ENCODE results near the gene SCYGR5. TPM values are rescaled to one million over a fixed set of nuclear protein-coding genes. Genes with fewer than 3 reads are reported as not detected.

The SCYGR5 gene
- total RNA-seq, 1 donor from 2014 or later = not detected

- peaks cover 2% of the 10 kb centered on the region for H3K4me1 Mint-ChIP-seq (ENCODE audit: low read depth)
- TF ChIP-seq, protein P1, sequence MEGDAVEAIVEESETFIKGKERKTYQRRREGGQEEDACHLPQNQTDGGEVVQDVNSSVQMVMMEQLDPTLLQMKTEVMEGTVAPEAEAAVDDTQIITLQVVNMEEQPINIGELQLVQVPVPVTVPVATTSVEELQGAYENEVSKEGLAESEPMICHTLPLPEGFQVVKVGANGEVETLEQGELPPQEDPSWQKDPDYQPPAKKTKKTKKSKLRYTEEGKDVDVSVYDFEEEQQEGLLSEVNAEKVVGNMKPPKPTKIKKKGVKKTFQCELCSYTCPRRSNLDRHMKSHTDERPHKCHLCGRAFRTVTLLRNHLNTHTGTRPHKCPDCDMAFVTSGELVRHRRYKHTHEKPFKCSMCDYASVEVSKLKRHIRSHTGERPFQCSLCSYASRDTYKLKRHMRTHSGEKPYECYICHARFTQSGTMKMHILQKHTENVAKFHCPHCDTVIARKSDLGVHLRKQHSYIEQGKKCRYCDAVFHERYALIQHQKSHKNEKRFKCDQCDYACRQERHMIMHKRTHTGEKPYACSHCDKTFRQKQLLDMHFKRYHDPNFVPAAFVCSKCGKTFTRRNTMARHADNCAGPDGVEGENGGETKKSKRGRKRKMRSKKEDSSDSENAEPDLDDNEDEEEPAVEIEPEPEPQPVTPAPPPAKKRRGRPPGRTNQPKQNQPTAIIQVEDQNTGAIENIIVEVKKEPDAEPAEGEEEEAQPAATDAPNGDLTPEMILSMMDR (IDR thresholded peaks at IDR 0.05; ENCODE audit: unreplicated experiment) = no peak
- H3K27me3 Mint-ChIP-seq = no peaks in the 10 kb centered on the region
- H3K36me3 Mint-ChIP-seq (ENCODE audit: insufficient read depth) = no peaks in the 10 kb centered on the region
- no peak overlapping the region for H3K27ac Mint-ChIP-seq
- DNase-seq (ENCODE audit: low spot score, unreplicated experiment) = no peak
- no peaks in the 10 kb centered on the region for H3K9me3 Mint-ChIP-seq (ENCODE audit: low read depth)
- H3K4me3 Mint-ChIP-seq (ENCODE audit: low read depth) = no peak overlapping the region
Observed at GRCh38 chr2:227674485-227674884, 7.9 kb downstream of the SCYGR5 start.

GRCh38 chr2:227677928-227678327 lies 11.3 kb downstream of the SCYGR5 start:
- no peak for DNase-seq (ENCODE audit: low spot score, unreplicated experiment)
- TF ChIP-seq, protein P1 (IDR thresholded peaks at IDR 0.05; ENCODE audit: unreplicated experiment) = no peak
- Mint-ChIP-seq H3K4me3 (ENCODE audit: low read depth) (no peak overlapping the region), H3K36me3 (ENCODE audit: insufficient read depth) (no peaks in the 10 kb centered on the region), H3K27ac (no peak overlapping the region), H3K27me3 (no peaks in the 10 kb centered on the region), H3K4me1 (ENCODE audit: low read depth) (no peaks in the 10 kb centered on the region), H3K9me3 (ENCODE audit: low read depth) (no peaks in the 10 kb centered on the region)

DNA sequence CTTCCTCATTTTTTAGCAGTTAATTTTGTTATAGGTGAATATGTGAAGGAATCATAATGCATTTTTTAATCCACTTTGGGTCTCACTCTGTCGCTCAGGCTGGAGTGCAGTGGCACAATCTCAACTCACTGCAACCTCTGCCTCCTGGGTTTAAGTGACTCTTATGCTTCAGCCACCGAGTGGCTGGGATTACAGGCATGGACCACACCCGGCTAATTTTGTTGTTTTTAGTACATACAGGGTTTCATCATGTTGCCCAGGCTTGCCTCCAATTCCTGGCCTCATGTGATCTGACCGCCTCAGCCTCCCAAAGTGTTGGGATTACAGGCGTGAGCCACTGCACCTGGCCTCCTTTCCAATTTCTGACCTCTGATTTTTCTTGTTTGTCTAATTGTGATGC lies 17.7 kb downstream of the SCYGR5 start:
- Mint-ChIP-seq H3K27me3 (no peaks in the 10 kb centered on the region), H3K4me1 (ENCODE audit: low read depth) (no peaks in the 10 kb centered on the region), H3K4me3 (ENCODE audit: low read depth) (no peak overlapping the region), H3K27ac (no peak overlapping the region), H3K9me3 (ENCODE audit: low read depth) (no peaks in the 10 kb centered on the region), H3K36me3 (ENCODE audit: insufficient read depth) (peaks cover 4% of the 10 kb centered on the region)
- no peak for DNase-seq (ENCODE audit: low spot score, unreplicated experiment)
- TF ChIP-seq, protein P1 (IDR thresholded peaks at IDR 0.05; ENCODE audit: unreplicated experiment) = no peak

- no peak overlapping the region for H3K27ac Mint-ChIP-seq
- TF ChIP-seq, protein P1 (IDR thresholded peaks at IDR 0.05; ENCODE audit: unreplicated experiment) = no peak
- peaks cover 14% of the 10 kb centered on the region for H3K36me3 Mint-ChIP-seq (ENCODE audit: insufficient read depth)
- H3K4me1 Mint-ChIP-seq (ENCODE audit: low read depth) = no peaks in the 10 kb centered on the region
- no peaks in the 10 kb centered on the region for H3K9me3 Mint-ChIP-seq (ENCODE audit: low read depth)
- DNase-seq (ENCODE audit: low spot score, unreplicated experiment) = no peak
- no peak overlapping the region for H3K4me3 Mint-ChIP-seq (ENCODE audit: low read depth)
- H3K27me3 Mint-ChIP-seq = no peaks in the 10 kb centered on the region
Observed at GRCh38 chr2:227687189-227687588, 20.6 kb downstream of the SCYGR5 start.

- Mint-ChIP-seq H3K36me3 (ENCODE audit: insufficient read depth) (peaks cover 47% of the 10 kb centered on the region), H3K4me3 (ENCODE audit: low read depth) (no peak overlapping the region), H3K27me3 (no peaks in the 10 kb centered on the region), H3K27ac (no peak overlapping the region), H3K9me3 (ENCODE audit: low read depth) (peaks cover 11% of the 10 kb centered on the region), H3K4me1 (ENCODE audit: low read depth) (peaks cover 5% of the 10 kb centered on the region)
- TF ChIP-seq, protein P1 (IDR thresholded peaks at IDR 0.05; ENCODE audit: unreplicated experiment) = no peak
- no peak for DNase-seq (ENCODE audit: low spot score, unreplicated experiment)
Observed at GRCh38 chr2:227696990-227697679, 30.5 kb downstream of the SCYGR5 start.

All from progenitor cell of endocrine pancreas (in vitro differentiated cells).